ENCODE measurements around the gene UAP1L1.

Gene UAP1L1

DNA sequence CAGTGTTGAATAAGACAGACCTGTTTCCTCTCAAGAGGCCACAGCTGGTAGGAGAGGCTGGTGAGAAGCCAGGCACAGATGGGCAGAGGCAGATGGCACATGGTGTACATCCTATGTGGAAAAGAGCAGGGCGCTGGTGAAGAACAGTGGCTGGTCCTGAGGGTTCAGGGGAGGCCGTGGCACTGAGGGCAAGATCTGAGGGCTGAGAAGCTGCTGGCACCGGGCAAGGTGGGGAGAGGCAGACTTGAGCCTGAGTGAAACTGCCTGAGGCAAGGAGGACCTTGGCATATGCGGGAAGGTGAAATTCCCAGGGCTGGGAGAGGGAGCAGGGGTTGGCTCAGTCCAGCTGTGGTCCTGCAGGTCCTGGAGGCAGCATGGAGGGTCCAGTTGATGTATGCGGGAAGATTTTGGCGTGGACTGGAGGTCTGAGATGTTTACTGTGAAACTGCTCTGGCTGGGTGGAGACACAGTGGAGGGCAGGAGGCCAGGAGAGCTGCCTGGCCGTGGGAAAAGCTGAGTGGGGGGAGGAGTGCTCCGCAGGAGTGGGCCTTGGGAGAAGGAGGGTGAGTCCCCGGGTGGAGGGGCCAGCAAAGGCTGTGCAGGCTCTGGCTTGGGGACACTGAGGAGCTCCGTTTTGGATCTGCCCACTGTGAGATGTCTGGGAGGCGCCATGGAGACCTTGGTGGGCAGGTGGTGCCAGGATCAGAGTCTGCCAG is 12.1 kb downstream of the UAP1L1 start:
- in situ Hi-C loops (cut with MboI; ENCODE audit: low sequenced_read_pairs), result no loop called here

DNA sequence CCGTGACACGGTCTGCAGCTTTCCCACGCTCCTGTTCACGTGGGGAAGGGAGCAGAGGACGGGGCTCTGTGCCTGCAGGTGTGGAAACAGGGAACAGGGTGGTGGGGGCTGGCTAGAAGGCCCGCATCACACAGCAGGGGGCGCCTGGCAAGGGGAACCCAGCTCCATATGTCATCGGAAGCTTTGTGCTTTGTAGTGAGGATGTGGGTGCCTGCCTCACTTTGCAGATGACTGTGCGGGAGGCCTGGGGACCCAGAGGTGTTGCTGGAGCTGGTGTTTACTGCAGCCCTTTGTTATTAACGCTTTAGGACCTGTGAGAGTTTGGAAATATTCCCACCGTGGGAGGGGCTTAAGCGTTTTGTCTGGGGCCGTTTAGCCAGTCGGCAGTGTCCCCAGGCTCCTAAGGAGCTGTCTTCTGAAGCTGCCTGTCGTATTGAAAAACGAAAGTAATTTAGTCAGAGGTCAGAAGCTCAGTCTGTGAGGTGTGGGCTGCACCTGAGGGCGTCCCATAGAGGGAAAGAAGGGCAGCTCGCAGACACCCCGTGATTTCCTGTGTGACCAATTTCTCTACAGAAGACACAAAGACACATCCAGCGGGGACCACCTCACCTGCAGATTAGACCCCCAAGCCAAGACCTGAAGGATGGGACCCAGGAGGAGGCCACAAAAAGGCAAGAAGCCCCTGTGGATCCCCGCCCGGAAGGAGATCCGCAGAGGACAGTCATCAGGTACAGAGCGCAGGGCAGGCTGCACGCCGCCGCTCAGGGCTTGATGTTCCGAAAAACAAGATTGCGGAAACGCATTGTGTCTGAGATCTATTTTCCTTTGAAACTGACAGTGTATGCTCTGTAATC is 18.6 kb downstream of the UAP1L1 start:
- in situ Hi-C loops (cut with MboI; ENCODE audit: low sequenced_read_pairs), result no loop called here

DNA sequence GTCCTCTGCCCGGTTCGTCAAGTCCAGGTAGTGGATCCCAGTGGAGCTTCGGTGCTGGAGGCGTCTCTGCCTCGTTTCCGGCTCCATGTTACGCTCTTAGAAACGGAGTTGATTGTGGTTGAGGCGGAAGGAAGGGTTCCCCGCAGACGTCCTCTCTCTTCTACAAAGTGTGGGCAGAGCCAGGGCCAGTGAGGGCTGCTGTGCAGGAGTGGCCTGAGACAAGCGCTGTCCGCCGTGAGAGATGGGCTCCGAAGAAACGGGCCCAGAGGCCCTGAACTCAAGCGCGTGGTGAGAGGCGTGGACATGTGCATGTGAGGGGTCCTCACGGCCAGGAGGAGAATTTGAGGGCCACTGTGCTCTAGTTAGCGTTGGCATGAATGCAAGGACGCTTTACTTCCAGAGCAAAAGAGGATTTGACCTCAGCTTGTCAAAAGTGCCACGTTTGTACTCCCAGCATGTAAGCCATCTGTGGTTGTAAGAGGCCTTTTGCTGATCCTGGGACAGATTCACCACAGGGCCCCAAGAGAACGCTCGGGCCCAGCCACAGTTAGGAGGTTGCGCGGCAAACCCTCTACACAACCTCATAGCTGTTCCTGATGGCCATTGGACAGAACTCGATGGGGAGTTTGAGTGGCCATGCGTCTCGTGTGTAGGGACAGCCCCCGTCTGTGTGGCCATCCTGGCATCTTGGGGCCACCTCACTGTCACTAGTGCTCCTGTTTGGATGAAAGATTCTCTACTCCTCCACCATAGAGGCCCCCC is 19.6 kb downstream of the UAP1L1 start:
- in situ Hi-C loops (cut with MboI; ENCODE audit: low sequenced_read_pairs), result no loop called here

DNA sequence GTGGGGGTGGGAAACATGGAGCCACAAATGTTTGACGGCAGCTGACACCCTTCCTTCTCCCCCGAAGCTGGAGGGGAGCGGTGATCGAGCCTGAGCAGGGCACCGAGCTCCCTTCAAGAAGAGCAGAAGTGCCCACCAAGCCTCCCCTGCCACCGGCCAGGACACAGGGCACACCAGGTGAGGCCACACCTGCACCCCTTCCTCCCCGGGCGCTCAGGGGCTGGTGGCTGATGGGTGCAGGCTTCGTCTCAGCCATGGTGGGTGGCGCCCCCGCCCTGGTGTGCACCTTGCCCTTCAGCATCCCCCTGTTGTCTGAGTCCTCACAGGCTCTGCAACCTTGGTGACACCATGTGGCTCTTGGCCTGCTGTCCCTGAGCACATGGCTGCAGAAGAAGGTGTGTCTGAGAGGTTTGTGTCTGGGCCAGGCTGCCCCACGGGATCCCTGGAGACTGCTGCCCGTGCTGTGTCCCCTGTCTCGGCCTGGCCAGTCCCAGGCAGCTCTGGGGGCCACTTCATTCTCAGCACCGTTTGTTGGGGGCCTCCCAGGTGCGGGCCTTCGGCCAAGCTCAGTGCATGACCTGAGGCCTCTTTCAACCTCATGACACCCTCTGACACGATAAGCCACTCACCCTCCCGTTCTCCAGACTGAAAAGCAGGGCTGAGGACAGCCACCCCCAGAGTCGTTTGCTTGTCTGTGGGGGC is 20.6 kb downstream of the UAP1L1 start:
- in situ Hi-C loops (cut with MboI; ENCODE audit: low sequenced_read_pairs), result no loop called here

DNA sequence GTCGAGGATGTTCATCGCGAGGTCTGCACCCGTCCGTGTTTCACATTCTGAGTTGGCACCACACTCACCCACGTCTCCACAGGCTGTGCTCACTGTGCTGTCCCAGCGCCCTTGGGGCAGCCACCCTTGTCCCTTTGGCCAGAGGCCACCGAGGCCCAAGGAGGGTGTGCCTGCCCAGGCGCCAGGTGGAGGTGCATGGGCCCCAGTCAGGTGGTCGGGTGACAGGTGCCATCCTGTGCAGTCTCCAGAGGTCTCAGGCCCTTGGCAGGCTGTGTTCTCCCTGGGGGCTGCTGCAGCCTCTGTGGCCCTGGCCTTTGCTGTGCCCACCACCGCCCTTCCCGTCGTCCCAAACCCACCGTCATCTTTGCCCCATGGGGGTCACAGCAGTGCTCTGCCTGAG is 21.9 kb downstream of the UAP1L1 start:
- in situ Hi-C loops (cut with MboI; ENCODE audit: low sequenced_read_pairs), result no loop called here

DNA sequence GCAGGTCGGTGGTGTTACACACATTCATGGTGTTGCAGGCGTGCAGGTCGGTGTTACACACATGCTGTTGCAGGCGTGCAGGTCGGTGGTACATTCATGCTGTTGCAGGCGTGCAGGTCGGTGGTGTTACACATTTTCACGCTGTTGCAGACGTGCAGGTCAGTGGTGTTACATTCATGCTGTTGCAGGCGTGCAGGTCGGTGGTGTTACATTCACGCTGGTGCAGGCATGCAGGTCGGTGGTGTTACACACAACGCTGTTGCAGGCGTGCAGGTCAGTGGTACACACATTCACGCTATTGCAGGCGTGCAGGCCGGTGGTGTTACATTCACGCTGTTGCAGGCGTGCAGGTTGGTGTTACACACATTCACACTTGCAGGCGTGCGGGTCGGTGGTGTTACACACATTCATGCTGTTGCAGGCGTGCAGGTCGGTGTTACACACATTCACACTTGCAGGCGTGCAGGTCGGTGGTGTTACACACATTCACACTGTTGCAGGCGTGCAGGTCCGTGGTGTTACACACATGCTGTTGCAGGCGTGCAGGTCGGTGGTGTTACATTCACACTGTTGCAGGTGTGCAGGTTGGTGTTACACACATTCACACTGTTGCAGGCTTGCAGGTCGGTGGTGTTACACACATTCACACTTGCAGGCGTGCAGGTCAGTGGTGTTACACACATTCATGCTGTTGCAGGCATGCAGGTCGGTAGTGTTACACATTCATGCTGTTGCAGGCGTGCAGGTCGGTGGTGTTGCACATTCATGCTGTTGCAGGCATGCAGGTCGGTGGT is 26.1 kb downstream of the UAP1L1 start:
- in situ Hi-C loops (cut with MboI; ENCODE audit: low sequenced_read_pairs), result no loop called here

DNA sequence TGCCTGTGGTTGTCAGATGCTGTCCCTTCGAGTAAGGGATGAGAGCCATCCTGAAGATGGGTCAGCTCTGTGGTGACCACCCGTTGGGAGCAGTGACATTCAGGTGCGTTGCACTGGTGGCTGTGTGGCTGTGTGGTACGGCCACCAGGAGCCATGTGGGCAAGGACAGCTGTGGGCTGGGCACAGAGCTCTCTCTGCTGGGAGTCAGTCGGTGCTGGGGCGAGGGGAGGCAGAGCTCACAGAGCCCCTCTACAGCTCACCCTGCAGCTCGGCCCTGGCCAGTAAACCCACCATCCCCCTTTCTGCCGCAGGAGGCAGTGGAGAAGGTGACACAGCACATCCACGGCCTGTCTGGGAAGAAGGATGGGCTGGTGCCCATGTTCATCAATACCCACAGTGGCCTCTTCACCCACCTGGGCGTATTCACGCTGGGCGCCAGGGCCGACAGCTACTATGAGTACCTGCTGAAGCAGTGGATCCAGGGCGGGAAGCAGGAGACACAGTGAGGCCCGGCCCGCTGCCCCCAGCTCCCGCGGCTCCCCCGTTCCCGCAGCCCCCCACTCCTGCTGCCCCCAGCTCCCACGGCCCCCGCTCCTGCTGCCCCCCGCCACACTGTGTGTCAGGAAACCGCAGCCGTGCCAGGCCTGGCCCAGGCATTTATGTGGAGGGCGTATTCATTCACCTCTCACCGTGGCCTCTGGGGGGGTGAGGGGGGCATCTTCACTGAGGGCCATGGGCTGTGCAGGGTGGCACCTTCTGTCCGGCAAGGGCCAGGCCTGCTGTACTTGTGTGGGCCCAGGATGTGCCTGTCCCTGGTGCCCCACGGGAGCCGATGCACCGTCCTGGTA is 28.7 kb downstream of the UAP1L1 start:
- in situ Hi-C loops (cut with MboI; ENCODE audit: low sequenced_read_pairs), result no loop called here

DNA sequence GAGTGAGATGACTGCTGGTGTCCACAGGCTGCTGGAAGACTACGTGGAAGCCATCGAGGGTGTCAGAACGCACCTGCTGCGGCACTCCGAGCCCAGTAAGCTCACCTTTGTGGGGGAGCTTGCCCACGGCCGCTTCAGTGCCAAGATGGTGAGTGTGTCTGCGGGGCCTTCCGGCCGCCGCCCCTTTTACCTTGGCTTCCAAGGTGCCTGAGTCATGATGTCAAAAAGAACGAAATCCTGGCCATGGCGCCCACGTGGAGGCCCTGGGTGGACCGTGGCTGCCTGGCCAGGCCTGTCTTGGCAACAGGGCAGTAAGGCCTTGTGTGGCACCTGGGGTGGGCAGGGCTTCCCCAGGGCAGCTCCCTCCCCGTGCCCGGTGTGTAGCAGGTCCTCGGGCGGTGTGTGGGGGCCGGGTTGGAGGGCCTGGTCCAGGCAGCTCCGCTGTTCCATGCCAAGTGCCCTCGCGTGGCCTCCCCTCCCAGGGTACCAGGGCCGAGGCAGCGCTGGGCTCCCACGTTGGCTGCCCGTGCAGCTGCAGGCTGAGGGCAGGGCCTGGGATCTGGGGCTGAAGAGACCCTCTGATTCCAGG is 29.4 kb downstream of the UAP1L1 start:
- in situ Hi-C loops (cut with MboI; ENCODE audit: low sequenced_read_pairs), result no loop called here

DNA sequence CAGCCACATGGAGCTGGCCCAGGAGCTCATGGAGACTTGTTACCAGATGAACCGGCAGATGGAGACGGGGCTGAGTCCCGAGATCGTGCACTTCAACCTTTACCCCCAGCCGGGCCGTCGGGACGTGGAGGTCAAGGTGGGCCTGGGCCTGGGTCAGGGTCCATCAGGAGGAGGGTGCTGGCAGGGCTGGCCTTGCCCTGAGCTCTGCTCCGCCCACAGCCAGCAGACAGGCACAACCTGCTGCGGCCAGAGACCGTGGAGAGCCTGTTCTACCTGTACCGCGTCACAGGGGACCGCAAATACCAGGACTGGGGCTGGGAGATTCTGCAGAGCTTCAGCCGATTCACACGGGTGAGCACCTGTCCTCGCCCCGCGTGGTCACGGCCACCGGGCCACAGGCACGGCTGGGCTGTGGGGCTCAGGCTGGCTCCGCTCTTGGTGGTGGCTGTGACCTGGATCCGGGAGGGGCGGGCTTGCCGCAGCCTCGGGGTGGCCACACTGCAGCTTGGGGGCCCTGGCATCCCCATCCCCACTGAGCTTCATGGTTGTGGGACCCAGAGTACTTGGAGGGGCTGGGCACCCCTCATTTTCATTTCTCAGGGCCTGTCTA is 30.1 kb downstream of the UAP1L1 start:
- in situ Hi-C loops (cut with MboI; ENCODE audit: low sequenced_read_pairs), result no loop called here

DNA sequence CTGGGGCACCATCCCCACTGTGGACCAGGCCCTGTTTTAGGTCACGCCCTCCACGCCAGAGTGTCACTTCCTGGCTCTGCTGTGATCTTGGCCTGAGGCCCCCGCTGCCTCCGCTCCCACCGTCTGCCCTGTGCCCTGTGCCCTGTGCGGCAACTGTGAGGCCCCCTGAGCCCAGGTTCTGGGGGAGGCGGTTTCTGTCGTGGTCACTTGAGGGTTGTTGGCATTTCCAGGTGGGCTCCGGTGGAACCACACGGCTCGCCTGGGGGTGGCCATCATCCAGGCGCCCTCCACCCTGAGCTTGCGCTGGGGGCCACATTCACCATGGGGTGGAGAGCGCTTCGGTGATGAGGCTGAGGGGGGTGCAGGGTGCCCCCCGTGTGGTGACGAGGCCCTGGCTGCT is 30.7 kb downstream of the UAP1L1 start:
- in situ Hi-C loops (cut with MboI; ENCODE audit: low sequenced_read_pairs), result no loop called here

DNA sequence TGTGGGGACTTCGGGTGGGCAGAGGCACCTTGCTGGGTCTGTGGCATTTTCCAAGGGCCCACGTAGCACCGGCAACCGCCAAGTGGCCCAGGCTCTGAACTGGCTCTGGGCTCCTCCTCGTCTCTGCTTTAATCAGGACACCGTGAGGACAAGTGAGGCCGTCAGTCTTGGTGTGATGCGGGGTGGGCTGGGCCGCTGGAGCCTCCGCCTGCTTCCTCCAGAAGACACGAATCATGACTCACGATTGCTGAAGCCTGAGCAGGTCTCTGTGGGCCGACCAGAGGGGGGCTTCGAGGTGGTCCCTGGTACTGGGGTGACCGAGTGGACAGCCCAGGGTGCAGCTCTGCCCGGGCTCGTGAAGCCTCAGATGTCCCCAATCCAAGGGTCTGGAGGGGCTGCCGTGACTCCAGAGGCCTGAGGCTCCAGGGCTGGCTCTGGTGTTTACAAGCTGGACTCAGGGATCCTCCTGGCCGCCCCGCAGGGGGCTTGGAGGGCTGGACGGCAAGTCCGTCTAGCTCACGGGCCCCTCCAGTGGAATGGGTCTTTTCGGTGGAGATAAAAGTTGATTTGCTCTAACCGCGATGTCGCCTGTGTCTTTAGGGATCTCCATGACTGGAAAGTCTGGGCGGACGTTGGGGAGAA is 31.4 kb downstream of the UAP1L1 start:
- in situ Hi-C loops (cut with MboI; ENCODE audit: low sequenced_read_pairs), result no loop called here

DNA sequence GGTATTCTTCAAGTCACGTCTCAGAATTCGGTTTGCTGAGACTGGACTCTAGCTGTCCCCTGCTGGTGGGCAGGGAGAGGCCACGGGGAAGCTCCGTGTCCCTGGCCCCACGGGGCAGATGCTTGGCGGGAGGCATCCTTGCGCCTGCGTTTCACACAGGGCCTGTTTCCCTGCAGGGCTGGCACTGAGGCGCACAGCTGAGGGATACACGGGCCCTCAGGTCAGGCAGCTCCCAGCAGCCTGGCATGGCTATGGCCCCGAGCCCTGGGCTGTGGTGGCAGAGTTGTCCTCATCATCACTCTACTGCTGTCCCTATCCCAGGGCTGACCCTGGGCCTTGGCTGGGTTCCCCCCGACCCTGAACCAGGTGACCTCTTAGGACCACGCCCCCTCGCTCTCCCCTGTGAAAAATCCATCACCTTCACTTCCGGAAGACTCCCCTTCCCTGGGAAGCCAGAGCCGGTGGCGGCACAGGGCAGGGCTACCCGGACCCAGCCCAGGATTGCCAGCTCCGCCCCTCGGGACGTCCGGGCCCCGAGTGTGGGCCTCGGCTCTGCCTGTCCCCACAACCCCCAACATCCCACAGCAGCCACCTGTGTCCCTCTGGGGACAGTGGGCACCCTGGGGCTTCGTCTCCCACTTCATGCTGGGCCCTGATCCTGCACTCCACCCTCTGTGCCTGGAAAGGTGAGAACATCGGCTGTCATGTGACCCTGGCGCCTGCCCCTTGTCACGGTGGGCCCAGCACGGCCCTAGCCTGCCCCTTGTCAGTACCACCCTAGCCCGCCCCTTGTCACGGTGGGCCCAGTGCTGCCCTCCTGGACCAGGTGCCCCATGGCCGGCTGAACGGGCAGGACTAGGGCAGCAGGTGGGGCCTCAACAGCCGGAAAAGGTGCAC is 32.2 kb downstream of the UAP1L1 start:
- in situ Hi-C loops (cut with MboI; ENCODE audit: low sequenced_read_pairs), result no loop called here

DNA sequence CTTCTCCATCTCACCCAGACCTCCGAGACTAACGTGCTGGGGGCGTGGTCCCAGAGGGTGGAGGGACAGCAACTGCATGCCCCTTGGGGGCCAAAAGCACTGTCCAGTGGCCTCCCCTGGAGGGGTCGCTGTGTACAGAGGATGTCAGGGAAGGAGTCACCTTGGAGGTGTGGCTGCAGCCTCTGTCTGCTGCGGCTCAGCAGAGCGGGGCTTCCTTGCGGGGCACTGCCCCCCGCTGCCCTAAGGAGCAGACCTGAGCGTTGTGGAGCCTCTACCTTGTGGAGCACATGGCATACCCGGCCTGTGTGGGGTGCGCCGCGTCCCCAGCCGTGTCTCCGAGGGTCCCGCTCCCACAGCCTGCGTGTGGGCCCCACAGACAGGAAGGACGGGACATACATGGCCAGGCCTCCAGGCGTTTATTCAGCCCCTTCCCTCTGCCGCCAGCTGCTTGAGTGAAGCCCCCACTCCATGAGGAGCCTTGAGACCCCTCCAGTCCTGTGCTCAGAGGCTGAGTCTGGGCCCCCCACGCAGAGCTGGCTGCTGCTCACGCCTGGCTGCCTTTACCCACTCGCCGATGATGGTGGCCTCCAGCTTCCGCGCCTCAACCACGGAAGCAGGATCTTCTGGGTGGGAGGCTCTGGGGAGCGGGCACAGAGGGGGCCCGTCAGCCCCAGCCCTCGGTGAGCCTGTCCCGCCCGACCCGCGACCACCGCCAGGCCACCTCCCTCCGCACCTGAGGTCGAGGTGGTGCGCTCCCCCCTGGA is 33.0 kb downstream of the UAP1L1 start:
- in situ Hi-C loops (cut with MboI; ENCODE audit: low sequenced_read_pairs), result no loop called here

DNA sequence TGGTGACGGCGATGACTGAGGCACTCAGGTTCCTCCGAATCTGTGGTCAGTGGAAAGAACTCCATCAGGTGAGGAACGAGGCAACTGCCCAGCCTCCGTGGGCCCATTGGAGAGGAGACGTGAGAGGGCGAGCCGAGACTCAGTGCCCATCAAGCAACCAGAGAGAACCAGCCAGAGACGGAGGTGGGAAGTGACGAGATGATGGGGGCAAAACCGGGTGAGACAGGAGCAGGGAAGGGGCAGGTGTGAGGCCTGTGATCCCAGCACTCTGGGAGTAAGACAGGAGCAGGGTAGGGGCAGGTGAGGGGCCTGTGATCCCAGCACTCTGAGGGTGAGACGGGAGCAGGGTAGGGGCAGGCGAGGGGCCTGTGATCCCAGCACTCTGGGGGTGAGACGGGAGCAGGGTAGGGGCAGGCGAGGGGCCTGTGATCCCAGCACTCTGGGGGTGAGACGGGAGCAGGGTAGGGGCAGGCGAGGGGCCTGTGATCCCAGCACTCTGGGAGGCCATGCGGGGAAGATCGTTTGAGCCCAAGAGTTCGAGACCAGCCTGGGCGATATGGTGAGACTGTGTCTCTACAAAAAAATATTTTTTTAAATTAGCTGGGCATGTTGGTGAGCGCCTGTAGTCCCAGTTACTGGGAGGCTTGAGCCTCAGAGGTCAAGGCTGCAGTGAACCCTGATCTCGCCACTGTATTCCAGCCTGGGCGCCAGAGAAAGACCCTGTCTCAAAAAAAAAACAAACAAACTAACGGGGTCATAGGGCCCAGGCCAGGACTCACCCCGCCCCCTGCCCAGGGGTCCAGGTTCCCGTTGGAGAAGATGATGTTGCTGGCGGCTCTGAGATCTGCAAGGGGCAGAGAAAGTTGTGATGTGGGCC is 33.8 kb downstream of the UAP1L1 start:
- in situ Hi-C loops (cut with MboI; ENCODE audit: low sequenced_read_pairs), result no loop called here

DNA sequence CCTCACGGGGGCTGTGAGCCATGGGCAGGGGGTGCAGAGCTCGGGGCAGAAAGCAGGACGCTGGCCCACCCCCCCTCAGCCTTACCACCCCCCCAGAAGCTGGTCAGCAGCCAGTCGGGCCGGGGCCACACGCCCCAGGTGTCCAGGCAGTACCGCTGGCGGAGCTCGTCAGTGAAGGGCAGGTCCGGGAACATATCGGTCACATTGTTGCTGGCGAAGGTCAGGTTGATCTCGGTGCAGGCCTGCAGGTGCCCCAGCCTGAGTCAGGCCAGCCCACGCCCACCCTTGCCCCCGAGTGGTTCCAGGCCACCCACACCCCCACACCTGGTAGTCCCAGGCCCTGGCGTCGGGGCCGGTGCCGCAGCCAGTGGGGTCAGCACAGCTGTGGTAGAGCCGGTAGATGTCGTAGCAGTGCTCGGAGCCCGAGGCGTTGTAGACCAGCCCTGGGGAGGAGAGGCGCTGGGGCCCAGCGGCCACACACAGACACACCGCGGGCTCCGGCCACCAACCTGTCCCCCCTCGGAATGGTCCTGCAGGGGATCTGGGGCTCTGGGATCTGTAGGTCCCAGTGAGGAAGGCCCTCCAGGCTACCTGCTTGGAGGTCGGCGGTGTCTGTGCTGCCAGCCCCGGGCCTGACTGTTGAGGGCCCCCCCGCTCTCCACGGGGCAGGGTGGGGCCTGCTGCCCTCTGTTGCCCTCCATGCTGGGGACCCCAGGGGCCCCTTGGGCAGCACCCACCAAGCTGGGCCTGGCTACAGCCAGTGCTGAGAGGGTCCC is 34.7 kb downstream of the UAP1L1 start:
- in situ Hi-C loops (cut with MboI; ENCODE audit: low sequenced_read_pairs), result no loop called here

Data from HL-60/S4 (cell line).